Type B pancreatic cell (in vitro differentiated cells): ENCODE measurements around the gene LRRC36. TPM values are rescaled to one million over a fixed set of nuclear protein-coding genes. Genes with fewer than 3 reads are reported as not detected.
A peak's percentile ranks its signal among the peaks of the same experiment; 100 is the strongest.

Experiments
- DNase-seq: peaks from one replicate; pipeline ENCODE4 v3.0.0; 2021; ENCODE audit warnings: mixed read lengths; ENCODE audit not compliant: unreplicated experiment; ENCODE audit errors: extremely low spot score
- H3K27ac Mint-ChIP-seq: 2 replicates; pipeline ENCODE4 v1.8.0; 2021; ENCODE audit warnings: mild to moderate bottlenecking, mixed read lengths
- H3K27me3 Mint-ChIP-seq: 2 replicates; pipeline ENCODE4 v1.8.0; 2021; ENCODE audit warnings: mixed read lengths
- H3K36me3 Mint-ChIP-seq: 2 replicates; pipeline ENCODE4 v1.8.0; 2021; ENCODE audit warnings: mixed read lengths
- H3K4me1 Mint-ChIP-seq: one replicate; pipeline ENCODE4 v1.8.0; 2021; ENCODE audit warnings: mixed read lengths; ENCODE audit not compliant: unreplicated experiment
- H3K4me3 Mint-ChIP-seq: 2 replicates; pipeline ENCODE4 v1.8.0; 2021; ENCODE audit warnings: mild to moderate bottlenecking, mixed read lengths
- H3K9me3 Mint-ChIP-seq: 2 replicates; pipeline ENCODE4 v1.8.0; 2021; ENCODE audit warnings: mixed read lengths
- CTCF ChIP-seq: fragments of 200-600 bp; sonication (generic); conservative IDR thresholded peaks from 2 replicates; pipeline ENCODE4 v1.5.0; 2021; ENCODE audit warnings: antibody characterized with exemption, mild to moderate bottlenecking
- total RNA-seq: library from RNA; stranded (reverse); gene quantifications from 2 replicates; pipeline ENCODE4 v1.2.1, GENCODE V29; 2021; ENCODE audit warnings: low replicate concordance

Gene LRRC36
- total RNA-seq, 1 donor from 2014 or later, result 1.1 TPM

- H3K36me3 Mint-ChIP-seq, result peaks cover 3% of the 10 kb centered on the region
- H3K27me3 Mint-ChIP-seq, result peaks cover 33% of the 10 kb centered on the region
- H3K27ac Mint-ChIP-seq, result peak overlapping the region; percentile 73
- H3K4me1 Mint-ChIP-seq, result peaks cover 19% of the 10 kb centered on the region
- no peak for TF ChIP-seq CTCF
- no peak for DNase-seq
- no peaks in the 10 kb centered on the region for H3K9me3 Mint-ChIP-seq
- H3K4me3 Mint-ChIP-seq, result peak overlapping the region; percentile 84
Measured at GRCh38 chr16:67432506-67432890, 105.9 kb downstream of the LRRC36 start.

GRCh38 chr16:67433131-67433719 is 106.6 kb downstream of the LRRC36 start:
- peaks cover 3% of the 10 kb centered on the region for H3K36me3 Mint-ChIP-seq
- no peak for DNase-seq
- peaks cover 29% of the 10 kb centered on the region for H3K27me3 Mint-ChIP-seq
- no peak for TF ChIP-seq CTCF
- H3K4me1 Mint-ChIP-seq, result peaks cover 19% of the 10 kb centered on the region
- H3K27ac Mint-ChIP-seq, result no peak overlapping the region
- no peak overlapping the region for H3K4me3 Mint-ChIP-seq
- H3K9me3 Mint-ChIP-seq, result no peaks in the 10 kb centered on the region

Other genes starting within 250 kb of the LRRC36 start
- gene PHAF1, start 216.9 kb upstream of the LRRC36 start, total RNA-seq, result 22.8 and 26.8 TPM in 2 replicates
- 9.7 and 11.0 TPM in 2 replicates for gene B3GNT9, start 175.8 kb upstream of the LRRC36 start, total RNA-seq
- 6.2 and 14.8 TPM in 2 replicates for gene TRADD, start 166.9 kb upstream of the LRRC36 start, total RNA-seq
- 4.5 and 9.2 TPM in 2 replicates for gene FBXL8, start 166.9 kb upstream of the LRRC36 start, total RNA-seq
- gene HSF4, start 162.1 kb upstream of the LRRC36 start, total RNA-seq, result 10.4 and 11.1 TPM in 2 replicates
- gene NOL3, start 156.3 kb upstream of the LRRC36 start, total RNA-seq, result 8.4 and 17.5 TPM in 2 replicates
- 43.5 and 77.8 TPM in 2 replicates for gene MATCAP1, start 142.9 kb upstream of the LRRC36 start, total RNA-seq
- gene EXOC3L1, start 136.7 kb upstream of the LRRC36 start, total RNA-seq, result 0.41 and 0.86 TPM in 2 replicates
- gene E2F4, start 134.7 kb upstream of the LRRC36 start, total RNA-seq, result 68.8 and 84.5 TPM in 2 replicates
- 9.6 and 19.8 TPM in 2 replicates for gene ELMO3, start 127.7 kb upstream of the LRRC36 start, total RNA-seq
- gene TMEM208, start 99.7 kb upstream of the LRRC36 start, total RNA-seq, result 49.2 and 64.4 TPM in 2 replicates
- gene FHOD1, start 79.3 kb upstream of the LRRC36 start, total RNA-seq, result 15.2 and 34.7 TPM in 2 replicates
- gene SLC9A5, start 77.8 kb upstream of the LRRC36 start, total RNA-seq, result 1.0 and 4.4 TPM in 2 replicates
- 2.9 and 3.8 TPM in 2 replicates for gene PLEKHG4, start 47.3 kb upstream of the LRRC36 start, total RNA-seq
- gene KCTD19, start 74 bp upstream of the LRRC36 start, total RNA-seq, result 0.56 TPM in 1 of 2 replicates, not detected in the other
- gene TPPP3, start 66.7 kb downstream of the LRRC36 start, total RNA-seq, result 39.3 and 44.5 TPM in 2 replicates
- gene ZDHHC1, start 89.7 kb downstream of the LRRC36 start, total RNA-seq, result 10.1 and 11.3 TPM in 2 replicates
- 5.4 and 8.5 TPM in 2 replicates for gene HSD11B2, start 104.3 kb downstream of the LRRC36 start, total RNA-seq
- gene ATP6V0D1, start 154.3 kb downstream of the LRRC36 start, total RNA-seq, result 73.5 and 94.4 TPM in 2 replicates
- not detected in 2 replicates for gene AGRP, start 156.7 kb downstream of the LRRC36 start, total RNA-seq
- 38.5 and 43.1 TPM in 2 replicates for gene RIPOR1, start 202.0 kb downstream of the LRRC36 start, total RNA-seq
- 48.4 and 57.8 TPM in 2 replicates for gene CTCF, start 235.7 kb downstream of the LRRC36 start, total RNA-seq